HG03432 (cell line): ENCODE data around the gene TMEM117.

ENCODE experiments used
- ATAC-seq: cut with Tn5 transposase; IDR thresholded peaks from one replicate; pipeline ENCODE4 v1.9.1; 2021; ENCODE audit warnings: mild to moderate bottlenecking, moderate library complexity; ENCODE audit not compliant: unreplicated experiment

TMEM117 gene

GRCh38 chr12:44433659-44434058 is 597.8 kb downstream of the TMEM117 start:
- ATAC-seq: peak; percentile 31

DNA sequence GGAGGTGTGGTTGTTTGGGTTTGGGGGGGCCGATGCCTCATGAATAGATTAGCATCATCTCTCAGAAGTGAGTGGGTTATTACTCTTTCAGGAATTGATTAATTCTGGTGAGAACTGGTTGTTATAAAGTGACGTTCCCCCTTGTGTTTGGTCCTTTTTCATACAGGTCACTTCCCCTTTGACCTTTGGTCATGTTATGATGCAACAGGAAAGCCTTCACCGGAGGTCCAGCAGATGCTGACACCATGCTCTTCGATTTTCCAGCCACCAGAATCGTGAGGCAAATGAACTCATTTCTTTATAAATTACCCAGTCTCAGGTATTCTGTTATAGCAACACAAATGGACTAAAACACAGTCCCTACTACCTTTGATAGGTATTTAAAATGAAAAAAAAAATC is 600.9 kb downstream of the TMEM117 start:
- no peak for ATAC-seq
